GM19351 (cell line): ENCODE data around the gene SLC25A12.

Experiments used
- ATAC-seq: cut with Tn5 transposase; IDR thresholded peaks from one replicate; pipeline ENCODE4 v1.9.1; 2021; ENCODE audit warnings: mild to moderate bottlenecking, moderate library complexity; ENCODE audit not compliant: unreplicated experiment

Gene SLC25A12

GRCh38 chr2:171889333-171889732, 4.7 kb downstream of the SLC25A12 start:
- ATAC-seq = no peak

- ATAC-seq = no peak
Measured at GRCh38 chr2:171883275-171883893, 10.7 kb downstream of the SLC25A12 start.

- ATAC-seq = peak; percentile 58
Measured at GRCh38 chr2:171882089-171882769, 11.8 kb downstream of the SLC25A12 start.

GRCh38 chr2:171880774-171881173, 13.3 kb downstream of the SLC25A12 start:
- ATAC-seq = no peak

GRCh38 chr2:171879865-171880264, 14.2 kb downstream of the SLC25A12 start:
- no peak for ATAC-seq

GRCh38 chr2:171878481-171878993, 15.5 kb downstream of the SLC25A12 start:
- ATAC-seq = no peak

- ATAC-seq = no peak
Measured at GRCh38 chr2:171874963-171875362, 19.1 kb downstream of the SLC25A12 start.

GRCh38 chr2:171874517-171874916, 19.5 kb downstream of the SLC25A12 start:
- ATAC-seq = no peak

GRCh38 chr2:171864357-171864985, 29.6 kb downstream of the SLC25A12 start:
- ATAC-seq = no peak

- ATAC-seq = no peak
Measured at GRCh38 chr2:171862501-171862900, 31.5 kb downstream of the SLC25A12 start.

GRCh38 chr2:171858397-171858958, 35.6 kb downstream of the SLC25A12 start:
- no peak for ATAC-seq

- no peak for ATAC-seq
Measured at GRCh38 chr2:171855401-171855800, 38.6 kb downstream of the SLC25A12 start.

GRCh38 chr2:171852366-171852888, 41.6 kb downstream of the SLC25A12 start:
- no peak for ATAC-seq

- ATAC-seq = no peak
Measured at GRCh38 chr2:171847627-171848026, 46.4 kb downstream of the SLC25A12 start.

- no peak for ATAC-seq
Measured at GRCh38 chr2:171846894-171847293, 47.1 kb downstream of the SLC25A12 start.

GRCh38 chr2:171841996-171842395, 52.0 kb downstream of the SLC25A12 start:
- ATAC-seq = no peak

GRCh38 chr2:171837736-171838135, 56.3 kb downstream of the SLC25A12 start:
- no peak for ATAC-seq

- ATAC-seq = no peak
Measured at GRCh38 chr2:171836146-171836910, 57.7 kb downstream of the SLC25A12 start.

- no peak for ATAC-seq
Measured at GRCh38 chr2:171835386-171835785, 58.7 kb downstream of the SLC25A12 start.

GRCh38 chr2:171834286-171834685, 59.8 kb downstream of the SLC25A12 start:
- ATAC-seq = no peak

GRCh38 chr2:171832489-171832888, 61.6 kb downstream of the SLC25A12 start:
- no peak for ATAC-seq
